OCI-LY3 (cell line): ENCODE measurements around the gene TAGAP.

Experiments used
- H2AFZ ChIP-seq: fragments of 200-600, 300-600 bp; shearing (Covaris generic); 2 replicates; pipeline ENCODE4 v1.6.0; 2014; ENCODE audit warnings: antibody characterized with exemption, low read depth, low read length
- H3K27ac ChIP-seq: fragments of 200-600, 300-600 bp; sonication (generic); 2 replicates; pipeline ENCODE4 v1.5.1; 2014; ENCODE audit warnings: mild to moderate bottlenecking, low read length, moderate library complexity, mixed read lengths
- H3K27me3 ChIP-seq: fragments of 200-600, 300-600 bp; sonication (generic); 2 replicates; pipeline ENCODE4 v1.6.1; 2014; ENCODE audit warnings: low read depth, low read length, mixed read lengths
- H3K36me3 ChIP-seq: fragments of 200-600, 300-600 bp; sonication (generic); replicated peaks from 2 replicates; pipeline ENCODE3; 2014; ENCODE audit warnings: low read depth, low read length, mixed read lengths
- H3K4me1 ChIP-seq: fragments of 300-600, 200-600 bp; sonication (generic); 2 replicates; pipeline ENCODE4 v1.6.1; 2014; ENCODE audit warnings: low read length, mixed read lengths
- H3K4me2 ChIP-seq: fragments of 200-600, 300-600 bp; sonication (generic); 2 replicates; pipeline ENCODE4 v1.6.1; 2014; ENCODE audit warnings: low read length, mixed read lengths
- H3K4me3 ChIP-seq: fragments of 300-600, 200-600 bp; sonication (generic); 2 replicates; pipeline ENCODE4 v1.5.1; 2014; ENCODE audit warnings: antibody characterized with exemption, mild to moderate bottlenecking, low read length, moderate library complexity
- H3K79me2 ChIP-seq: fragments of 300-600, 200-600 bp; shearing (Covaris generic); 2 replicates; pipeline ENCODE4 v1.6.1; 2014; ENCODE audit warnings: mild to moderate bottlenecking, low read length, mixed read lengths
- H3K9ac ChIP-seq: fragments of 300-600, 200-600 bp; shearing (Covaris generic); 2 replicates; pipeline ENCODE4 v1.6.0; 2014; ENCODE audit warnings: mild to moderate bottlenecking, low read length, moderate library complexity
- H3K9me3 ChIP-seq: fragments of 200-600, 300-600 bp; shearing (Covaris generic); 2 replicates; pipeline ENCODE4 v1.6.1; 2014; ENCODE audit warnings: low read length, mixed read lengths; ENCODE audit not compliant: insufficient read depth
- H4K20me1 ChIP-seq: fragments of 200-600, 300-600 bp; sonication (generic); 2 replicates; pipeline ENCODE4 v1.6.1; 2016; ENCODE audit warnings: low read length, mixed read lengths; ENCODE audit not compliant: insufficient read depth
- CTCF ChIP-seq: fragments of 200-600, 300-600 bp; sonication (generic); IDR thresholded peaks from 2 replicates; pipeline ENCODE4 v1.5.1; 2014; ENCODE audit warnings: antibody characterized with exemption, low read length, low read depth
- EZH2phosphoT487 ChIP-seq: fragments of 200-600 bp; shearing (Covaris generic); IDR thresholded peaks from 2 replicates; pipeline ENCODE4 v1.6.1; 2018; ENCODE audit warnings: antibody characterized with exemption, mixed run types, low read depth

TAGAP gene

DNA sequence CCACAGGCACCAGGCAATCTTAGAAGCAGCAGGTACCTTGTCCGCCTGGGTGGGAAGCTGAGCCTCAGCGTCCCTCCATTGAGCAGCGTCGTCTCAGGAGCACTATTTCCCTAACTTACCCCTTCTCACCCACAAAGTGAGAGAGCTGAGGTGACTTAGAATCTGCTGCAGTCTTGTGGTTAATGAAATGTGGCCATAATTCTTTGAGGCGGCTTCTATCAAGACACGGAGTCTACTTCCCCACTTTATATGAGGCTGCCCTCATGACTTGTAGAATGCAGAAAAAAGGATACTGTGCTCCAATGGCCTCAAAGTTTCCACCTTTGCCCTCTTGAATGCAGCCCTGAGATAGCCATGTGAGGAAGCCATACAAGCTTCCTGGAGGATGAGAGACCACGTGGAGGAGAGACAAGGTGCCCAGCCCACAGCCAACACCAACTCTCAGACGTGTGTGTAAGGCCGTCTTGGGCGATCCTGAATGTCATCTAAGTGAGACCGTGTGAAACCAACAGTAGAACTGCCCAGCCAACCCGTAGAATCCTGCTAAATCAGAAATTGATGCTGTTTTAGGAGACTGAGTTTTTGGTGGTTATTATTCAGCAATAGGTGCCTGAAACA is 9.1 kb upstream of the TAGAP start:
- H3K4me3 ChIP-seq = no peak overlapping the region
- no peaks in the 10 kb centered on the region for H4K20me1 ChIP-seq
- no peaks in the 10 kb centered on the region for H3K79me2 ChIP-seq
- peaks cover 61% of the 10 kb centered on the region for H3K4me1 ChIP-seq
- H3K27ac ChIP-seq = no peak overlapping the region
- H2AFZ ChIP-seq = no peak overlapping the region
- no peak overlapping the region for H3K4me2 ChIP-seq
- H3K9me3 ChIP-seq = no peaks in the 10 kb centered on the region
- H3K36me3 ChIP-seq = no peaks in the 10 kb centered on the region
- TF ChIP-seq CTCF (no peak), EZH2phosphoT487 (no peak)
- H3K27me3 ChIP-seq = no peaks in the 10 kb centered on the region
- H3K9ac ChIP-seq = no peak overlapping the region

DNA sequence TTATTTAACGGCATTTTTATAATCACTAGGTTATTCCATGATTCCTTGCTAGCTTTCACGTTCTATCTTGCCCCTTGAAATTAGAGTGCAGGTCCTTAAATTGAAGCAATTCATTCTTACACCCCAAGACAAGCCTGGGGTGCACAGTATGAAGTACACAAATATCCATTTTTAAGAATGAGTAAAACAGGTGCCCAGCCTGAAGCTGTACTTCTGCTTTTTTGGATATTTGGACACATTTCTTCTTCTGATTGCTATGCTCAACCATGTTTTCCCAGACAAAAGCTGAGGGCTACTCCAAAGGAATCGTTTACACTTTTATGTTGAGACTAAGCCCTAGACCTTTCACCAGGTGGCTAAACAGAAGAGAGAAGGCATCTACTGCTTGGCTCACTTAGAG is 7.9 kb upstream of the TAGAP start:
- H3K4me1 ChIP-seq = peaks cover 53% of the 10 kb centered on the region
- TF ChIP-seq EZH2phosphoT487 (no peak), CTCF (no peak)
- peak overlapping the region; percentile 56 for H3K4me2 ChIP-seq
- no peaks in the 10 kb centered on the region for H3K36me3 ChIP-seq
- H4K20me1 ChIP-seq = no peaks in the 10 kb centered on the region
- H3K79me2 ChIP-seq = no peaks in the 10 kb centered on the region
- peak overlapping the region; percentile 33; the same call in 1 of the 2 replicates for H2AFZ ChIP-seq
- peak overlapping the region; percentile 10; the same call in 1 of the 2 replicates for H3K27ac ChIP-seq
- H3K9me3 ChIP-seq = no peaks in the 10 kb centered on the region
- H3K9ac ChIP-seq = peak overlapping the region; percentile 27; the same call in 1 of the 2 replicates
- no peak overlapping the region; the same call in none of the 2 replicates for H3K4me3 ChIP-seq
- H3K27me3 ChIP-seq = no peaks in the 10 kb centered on the region

- H3K4me1 ChIP-seq = peaks cover 30% of the 10 kb centered on the region
- peaks cover 18% of the 10 kb centered on the region for H3K79me2 ChIP-seq
- TF ChIP-seq EZH2phosphoT487 (no peak), CTCF (no peak)
- no peaks in the 10 kb centered on the region for H4K20me1 ChIP-seq
- H3K9me3 ChIP-seq = no peaks in the 10 kb centered on the region
- no peak overlapping the region for H3K4me3 ChIP-seq
- H3K27me3 ChIP-seq = no peaks in the 10 kb centered on the region
- peaks cover 15% of the 10 kb centered on the region for H3K36me3 ChIP-seq
- H3K4me2 ChIP-seq = no peak overlapping the region
- no peak overlapping the region for H3K27ac ChIP-seq
- H3K9ac ChIP-seq = no peak overlapping the region
- H2AFZ ChIP-seq = no peak overlapping the region
Observed at GRCh38 chr6:159047891-159048685, 3.3 kb upstream of the TAGAP start.

GRCh38 chr6:159045801-159046200 is 1.0 kb upstream of the TAGAP start:
- Histone ChIP-seq H3K79me2 (peaks cover 41% of the 10 kb centered on the region), H3K9me3 (no peaks in the 10 kb centered on the region), H2AFZ (no peak overlapping the region), H3K27ac (peak overlapping the region; percentile 76), H3K4me3 (peak overlapping the region; percentile 67), H4K20me1 (no peaks in the 10 kb centered on the region), H3K27me3 (no peaks in the 10 kb centered on the region), H3K4me2 (peak overlapping the region; percentile 88), H3K9ac (peak overlapping the region; percentile 55; the same call in 1 of the 2 replicates), H3K36me3 (peaks cover 36% of the 10 kb centered on the region), H3K4me1 (peaks cover 38% of the 10 kb centered on the region)
- no peak for TF ChIP-seq EZH2phosphoT487
- TF ChIP-seq CTCF = no peak
